KBM-7 (cell line): ENCODE measurements around the gene POLE.
A peak's percentile ranks its signal among the peaks of the same experiment; 100 is the strongest.
"Not testable (repeated sequence)": the region's sequence is repeated elsewhere in the genome, so short reads cannot be mapped to it uniquely, and the experiment has no call there.

Source experiments
- DNase-seq: peaks from one replicate; pipeline ENCODE4 v3.0.0-alpha.2; 2015
- in situ Hi-C: fragments of 300-500 bp; cut with MboI; formaldehyde crosslinking; loops from 2 replicates; pipeline ENCODE4 v1.14.3; 2020; ENCODE audit warnings: low sequenced_read_pairs, low pct_unique_long_range_greater_than_20kb, mixed read lengths

The POLE gene

GRCh38 chr12:132719954-132720324 is 32.8 kb upstream of the POLE start:
- in situ Hi-C loops, result no loop called here
- no peak for DNase-seq

DNA sequence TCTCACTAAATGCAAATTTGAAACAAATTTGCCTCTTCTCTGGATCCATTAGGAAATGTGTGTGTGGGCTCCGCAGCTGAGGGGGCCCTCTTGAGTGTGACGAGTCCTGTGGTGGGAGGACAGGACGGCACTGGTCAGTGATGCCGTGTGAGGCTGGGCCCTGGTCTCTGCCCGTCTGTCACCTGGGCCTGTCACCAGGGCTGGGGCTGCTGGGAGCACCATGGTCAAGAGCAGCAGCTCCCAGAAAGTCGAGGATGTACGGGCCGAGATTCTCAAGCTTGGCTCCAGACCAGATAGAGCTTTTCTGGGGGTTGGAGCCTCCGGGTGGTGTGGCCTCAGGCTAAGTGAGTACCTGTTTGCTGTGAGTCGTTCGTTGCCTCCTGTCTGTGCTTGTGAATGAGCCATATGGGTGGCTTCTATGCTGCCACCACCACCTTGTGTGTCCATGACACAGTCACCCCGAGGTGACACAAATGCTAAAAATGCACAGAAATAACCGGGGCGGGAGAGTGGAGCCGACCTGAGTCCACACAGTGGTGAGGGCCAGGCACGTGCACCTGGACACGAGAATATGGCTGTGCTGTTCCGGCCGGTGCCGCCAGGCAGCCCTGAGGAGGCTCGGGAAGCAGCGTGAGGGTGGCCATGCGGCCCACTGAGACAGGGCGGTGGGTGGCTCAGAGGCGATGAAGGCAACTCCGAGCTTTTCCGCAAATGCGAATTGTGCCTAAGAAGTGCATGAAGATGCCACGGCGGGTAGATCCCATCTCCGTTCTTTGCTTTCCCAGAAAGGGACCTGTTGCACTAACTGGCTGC is 32.2 kb upstream of the POLE start:
- in situ Hi-C loops, result no loop called here
- DNase-seq, result no peak

GRCh38 chr12:132718644-132719043 is 31.5 kb upstream of the POLE start:
- DNase-seq, result no peak
- in situ Hi-C loops, result no loop called here

DNA sequence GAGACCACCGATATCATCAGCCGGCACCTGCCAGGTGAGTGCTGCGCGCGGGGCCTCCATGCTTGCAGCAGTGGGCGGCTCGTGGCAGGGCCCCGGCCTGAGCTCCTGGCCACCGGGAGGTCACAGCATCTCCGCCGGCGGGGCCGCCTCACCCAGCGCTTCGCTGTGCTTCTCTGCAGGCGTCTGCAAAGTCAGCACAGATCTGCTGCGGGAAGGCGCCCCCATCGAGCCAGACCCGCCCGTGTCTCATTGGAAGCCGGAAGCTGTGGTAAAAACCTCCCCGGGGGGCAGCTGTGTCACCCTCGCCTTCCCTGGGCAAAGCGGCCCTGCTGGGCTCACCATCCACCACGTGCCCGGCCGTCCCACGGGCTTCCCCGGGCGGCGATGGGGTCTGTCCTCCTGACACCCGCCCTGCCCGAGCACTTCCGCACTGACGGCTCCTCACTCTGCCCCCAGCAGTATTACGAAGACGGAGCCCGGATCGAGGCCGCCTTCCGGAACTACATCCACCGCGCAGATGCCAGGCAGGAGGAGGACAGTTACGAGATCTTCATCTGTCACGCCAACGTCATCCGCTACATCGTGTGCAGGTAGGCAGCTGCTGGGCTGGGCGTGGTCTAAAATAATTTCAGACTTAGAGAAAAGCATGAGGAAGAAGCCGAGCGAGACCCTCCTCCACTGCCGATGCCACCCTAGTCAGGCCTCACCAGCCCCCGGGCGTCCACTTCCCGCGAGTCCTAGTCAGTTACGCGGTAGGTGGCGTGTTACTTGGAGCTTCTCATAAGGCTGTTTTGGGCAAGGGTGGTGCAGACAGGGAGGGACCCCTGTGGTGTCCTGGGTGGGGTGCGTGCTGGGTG is 30.6 kb upstream of the POLE start:
- in situ Hi-C loops, result no loop called here

DNA sequence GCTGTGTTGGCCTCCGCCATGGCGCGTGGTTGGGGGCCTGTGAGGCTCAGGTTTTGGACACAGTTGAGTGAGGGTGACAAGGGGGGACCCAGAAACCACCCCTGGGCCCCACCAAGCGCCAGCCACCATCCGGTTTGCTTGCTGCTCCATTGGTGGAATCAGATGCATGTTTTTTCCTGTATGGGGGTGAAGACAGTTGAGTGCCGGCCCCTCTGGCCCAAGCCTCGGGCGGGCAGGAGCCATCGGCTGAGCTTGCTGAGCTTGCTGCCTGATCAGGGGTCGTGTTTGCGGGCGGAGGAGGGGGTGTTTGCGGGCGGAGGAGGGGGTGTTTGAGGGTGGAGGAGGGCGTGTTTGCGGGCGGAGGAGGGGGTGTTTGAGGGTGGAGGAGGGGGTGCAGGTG is 29.9 kb upstream of the POLE start:
- DNase-seq, result no peak
- in situ Hi-C loops, result no loop called here

More for the DNA sequence above, 30.6 kb upstream of the POLE start:
- DNase-seq, result no peak

DNA sequence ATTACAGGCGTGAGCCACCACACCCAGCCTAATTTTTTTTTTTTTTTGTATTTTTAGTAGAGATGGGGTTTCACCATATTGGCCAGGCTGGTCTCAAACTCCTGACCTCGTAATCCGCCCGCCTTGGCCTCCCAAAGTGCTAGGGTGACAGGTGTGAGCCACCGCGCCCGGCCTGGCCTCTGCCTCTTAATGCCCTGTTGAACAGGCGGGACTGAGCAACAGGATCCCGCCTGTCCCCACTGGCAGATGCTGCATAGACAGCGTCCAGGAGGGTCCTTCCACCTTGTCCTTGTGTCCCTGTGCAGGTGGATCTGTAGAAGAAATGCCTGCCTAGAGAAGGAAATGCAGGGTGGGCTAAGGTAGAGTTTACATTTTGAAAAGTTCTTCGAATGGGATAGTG is 29.2 kb upstream of the POLE start:
- in situ Hi-C loops, result no loop called here
- DNase-seq, result no peak

DNA sequence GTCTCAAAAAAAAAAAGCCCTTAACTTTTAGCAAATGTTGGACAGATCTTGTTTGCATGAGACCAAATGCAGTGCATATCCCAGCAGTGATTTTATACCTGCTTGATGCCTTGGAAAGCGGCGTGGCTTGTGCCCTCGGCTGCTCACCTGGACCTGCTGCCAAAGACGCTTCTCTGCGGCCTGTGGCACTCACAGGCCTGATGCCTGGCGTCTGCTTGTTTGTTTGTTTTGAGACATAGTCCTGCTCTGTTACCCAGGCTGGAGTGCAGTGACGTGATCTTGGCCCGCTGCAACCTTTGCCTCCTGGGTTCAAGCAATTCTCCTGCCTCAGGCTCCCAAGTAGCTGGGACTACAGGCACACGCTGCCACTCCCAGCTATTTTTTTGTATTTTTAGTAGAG is 28.7 kb upstream of the POLE start:
- no peak for DNase-seq
- in situ Hi-C loops, result no loop called here

DNA sequence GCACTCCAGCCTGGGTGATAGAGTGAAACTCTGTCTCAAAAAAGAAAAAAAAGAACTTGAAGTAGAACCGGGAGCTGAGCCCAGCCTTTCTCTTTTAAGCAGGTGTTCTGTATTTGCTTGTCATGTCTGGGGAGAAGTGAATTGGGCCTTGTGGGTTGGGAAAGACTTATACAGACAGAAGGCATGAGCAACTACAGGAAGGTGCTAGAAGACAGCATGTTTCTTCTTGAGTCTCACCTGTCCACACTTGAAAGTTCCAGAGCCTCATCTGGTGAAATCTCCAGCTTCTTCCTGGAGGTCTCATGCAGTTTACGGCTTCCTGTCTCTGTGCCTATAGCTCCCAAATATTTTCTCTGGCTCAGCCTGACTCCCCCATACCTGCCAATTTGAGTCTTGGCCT is 26.0 kb upstream of the POLE start:
- no peak for DNase-seq
- in situ Hi-C loops, result no loop called here

DNA sequence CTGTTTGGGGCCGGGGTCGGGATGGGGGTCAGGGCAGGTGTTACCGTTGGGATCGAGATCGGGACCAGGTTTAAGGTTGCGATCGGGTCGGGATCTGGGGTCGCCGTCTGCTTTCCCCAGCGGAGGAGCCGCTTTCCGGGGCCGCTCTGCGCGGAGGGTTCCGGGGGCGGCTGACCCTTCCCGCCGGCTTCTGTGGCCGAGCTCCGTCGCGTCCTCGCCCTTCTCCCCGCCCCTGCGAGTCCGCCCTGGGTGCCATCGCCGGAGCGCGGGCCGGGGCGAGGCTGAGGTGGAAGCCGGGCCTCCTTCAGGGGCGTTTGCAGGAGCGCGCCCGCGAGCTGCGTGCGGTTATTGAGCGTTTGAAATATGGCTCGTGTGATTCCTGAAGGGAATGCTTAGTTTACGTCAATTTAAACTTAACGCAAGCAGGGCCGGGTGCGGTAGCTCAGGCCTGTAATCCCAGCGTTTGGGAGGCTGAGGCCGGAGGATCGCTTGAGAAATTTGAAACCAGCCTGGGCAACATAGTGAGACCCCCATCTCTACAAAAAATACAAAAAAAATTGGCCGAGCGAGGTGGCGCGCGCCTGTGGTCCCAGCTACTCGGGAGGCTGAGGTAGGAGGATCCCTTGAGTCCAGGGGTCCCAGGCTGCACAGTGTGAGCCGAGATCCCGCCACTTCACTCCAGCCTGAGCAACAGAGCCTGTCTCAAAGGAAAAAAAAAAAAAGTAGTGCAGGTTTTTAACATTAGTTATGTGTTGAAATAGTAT is 24.1 kb upstream of the POLE start:
- peak; percentile 32 for DNase-seq
- in situ Hi-C loops, result no loop called here

- peak; percentile 84 for DNase-seq
- in situ Hi-C loops, result no loop called here
Observed at GRCh38 chr12:132710405-132711079, 23.4 kb upstream of the POLE start, which contains the start of gene PGAM5. Gene PGAM5 (plus strand): TSS chr12:132710842. CDS start chr12:132710877, 35 bp downstream.

- no peak for DNase-seq
- in situ Hi-C loops, result no loop called here
Observed at GRCh38 chr12:132710043-132710404, 22.9 kb upstream of the POLE start.

GRCh38 chr12:132708150-132708549 is 21.0 kb upstream of the POLE start:
- DNase-seq, result no peak
- in situ Hi-C loops, result no loop called here

DNA sequence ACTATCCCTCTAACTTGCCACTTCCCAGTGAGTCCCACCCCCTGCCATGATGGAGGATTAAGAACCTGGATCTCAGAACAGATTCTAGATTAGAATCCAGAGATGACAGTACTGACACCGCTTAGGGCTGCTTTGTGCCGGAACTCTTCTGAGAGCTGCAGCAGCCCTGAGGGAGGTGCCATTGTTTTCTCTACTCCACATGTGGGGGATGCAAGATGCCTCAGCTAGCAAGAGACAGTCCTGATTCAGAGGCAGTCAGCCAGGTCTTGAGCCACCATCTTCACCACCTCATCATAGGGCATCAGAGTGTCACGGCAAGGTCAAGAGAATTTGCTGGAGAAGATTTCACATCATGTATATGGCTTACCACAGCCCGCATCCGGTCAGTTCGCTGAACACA is 20.1 kb upstream of the POLE start:
- no peak for DNase-seq
- in situ Hi-C loops, result no loop called here

- in situ Hi-C loops, result no loop called here
- no peak for DNase-seq
Observed at GRCh38 chr12:132703641-132704040, 16.5 kb upstream of the POLE start.

DNA sequence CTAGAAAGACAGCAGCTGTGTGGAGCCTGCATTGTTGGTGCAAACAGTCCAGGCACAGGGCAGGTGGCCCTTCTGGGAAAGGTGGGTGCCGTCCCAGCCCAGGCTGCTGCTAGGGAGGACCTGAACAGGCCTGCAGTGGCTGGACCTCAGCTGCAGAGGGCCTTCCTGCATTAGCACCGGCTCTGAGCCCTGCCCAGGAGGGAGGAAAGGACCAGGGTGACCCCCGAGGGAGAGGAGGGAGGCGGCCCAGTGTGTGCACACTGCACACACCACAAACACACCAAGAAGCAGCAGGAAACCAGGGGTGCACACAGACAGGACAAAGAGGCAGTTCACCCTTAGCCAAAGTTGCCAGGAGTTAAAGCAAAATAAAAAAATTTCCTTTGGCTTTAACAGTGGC is 15.5 kb upstream of the POLE start:
- in situ Hi-C loops, result no loop called here

GRCh38 chr12:132700212-132700822 is 13.2 kb upstream of the POLE start:
- no peak for DNase-seq
- in situ Hi-C loops, result no loop called here

More for the DNA sequence above, 15.5 kb upstream of the POLE start:
- DNase-seq, result no peak

- DNase-seq, result no peak
- in situ Hi-C loops, result no loop called here
Observed at GRCh38 chr12:132698341-132698740, 11.2 kb upstream of the POLE start.

DNA sequence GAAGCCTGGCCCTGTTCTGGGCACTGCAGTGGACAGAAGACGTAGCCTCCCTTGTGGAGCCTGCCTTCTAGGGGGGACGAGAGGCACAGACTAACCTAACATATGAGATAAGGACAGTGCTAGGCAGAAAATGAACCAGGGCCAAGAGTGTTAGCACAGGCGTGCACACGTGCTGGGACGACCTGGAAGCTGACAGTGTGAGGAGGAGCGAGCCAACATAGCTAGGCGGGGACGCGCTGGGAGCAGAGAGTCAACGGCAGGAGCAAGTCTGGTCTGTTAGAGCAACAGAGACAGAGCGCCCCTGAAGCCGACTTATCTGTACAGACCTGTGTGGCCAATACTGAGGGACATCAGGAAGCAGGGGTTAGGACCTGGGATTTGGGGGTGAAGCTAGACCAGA is 8.3 kb upstream of the POLE start:
- in situ Hi-C loops, result no loop called here
- DNase-seq, result no peak

GRCh38 chr12:132694888-132695287 is 7.7 kb upstream of the POLE start:
- DNase-seq, in situ Hi-C loops: not testable (repeated sequence)
